Endometrial microvascular endothelial cells (primary cell): Measurements from ENCODE around the gene ALDH3B2. TPM values are rescaled to one million over a fixed set of nuclear protein-coding genes. Genes with fewer than 3 reads are reported as not detected.
"Not testable (repeated sequence)": the region's sequence is repeated elsewhere in the genome, so short reads cannot be mapped to it uniquely, and the experiment has no call there.

Source experiments
- in situ Hi-C: cut with HindIII; loops from 2 replicates; pipeline ENCODE4 v1.10.0; 2017; ENCODE audit warnings: low sequenced_read_pairs, low pct_unique_long_range_greater_than_20kb; ENCODE audit errors: inconsistent ontology term
- total RNA-seq: library from RNA; depleted of rRNA; stranded (reverse); fragments of >200 nt; gene quantifications from one replicate; pipeline ENCODE4 v1.2.3, GENCODE V29; 2015; ENCODE audit errors: inconsistent ontology term

ALDH3B2 gene
- total RNA-seq, 1 donor from 2014 or later = not detected

- in situ Hi-C loops = no loop called here
Observed at GRCh38 chr11:67664696-67665540, 9.5 kb downstream of the ALDH3B2 start.

- in situ Hi-C loops = no loop called here
Observed at GRCh38 chr11:67664213-67664585, 10.2 kb downstream of the ALDH3B2 start.

DNA sequence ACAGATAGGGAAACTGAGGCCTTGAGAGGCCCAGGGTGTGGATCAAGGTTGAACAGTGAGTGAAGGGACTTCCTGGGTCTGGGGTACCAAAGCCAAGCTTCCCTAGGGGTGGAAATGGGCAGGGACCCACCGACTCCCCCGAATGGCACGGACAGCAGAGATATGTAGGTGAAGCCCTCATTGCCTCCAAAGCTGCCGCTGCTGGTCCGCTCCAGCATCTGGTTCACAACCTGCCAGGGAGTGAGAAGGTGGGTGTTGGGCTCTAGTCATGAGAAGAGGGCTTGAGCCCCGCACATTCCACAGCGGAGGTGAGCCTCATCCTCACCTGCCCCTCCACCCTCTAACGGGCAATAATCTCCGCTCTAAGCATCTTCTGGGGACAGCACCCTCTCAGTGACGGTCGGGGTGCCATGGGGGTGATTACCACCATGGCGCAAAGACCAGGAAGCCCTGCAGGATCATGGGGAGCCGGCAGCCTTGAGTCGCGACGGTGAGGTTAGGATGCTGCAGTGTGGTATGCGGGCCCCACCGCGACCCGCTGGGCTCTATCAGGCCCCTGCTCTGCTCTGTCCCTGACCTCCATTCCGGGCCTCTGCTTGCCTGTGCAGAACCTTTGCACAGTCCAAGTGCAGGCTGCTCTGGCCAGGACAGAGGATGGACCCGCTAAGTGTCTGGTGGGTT is 10.8 kb downstream of the ALDH3B2 start:
- in situ Hi-C loops = no loop called here

DNA sequence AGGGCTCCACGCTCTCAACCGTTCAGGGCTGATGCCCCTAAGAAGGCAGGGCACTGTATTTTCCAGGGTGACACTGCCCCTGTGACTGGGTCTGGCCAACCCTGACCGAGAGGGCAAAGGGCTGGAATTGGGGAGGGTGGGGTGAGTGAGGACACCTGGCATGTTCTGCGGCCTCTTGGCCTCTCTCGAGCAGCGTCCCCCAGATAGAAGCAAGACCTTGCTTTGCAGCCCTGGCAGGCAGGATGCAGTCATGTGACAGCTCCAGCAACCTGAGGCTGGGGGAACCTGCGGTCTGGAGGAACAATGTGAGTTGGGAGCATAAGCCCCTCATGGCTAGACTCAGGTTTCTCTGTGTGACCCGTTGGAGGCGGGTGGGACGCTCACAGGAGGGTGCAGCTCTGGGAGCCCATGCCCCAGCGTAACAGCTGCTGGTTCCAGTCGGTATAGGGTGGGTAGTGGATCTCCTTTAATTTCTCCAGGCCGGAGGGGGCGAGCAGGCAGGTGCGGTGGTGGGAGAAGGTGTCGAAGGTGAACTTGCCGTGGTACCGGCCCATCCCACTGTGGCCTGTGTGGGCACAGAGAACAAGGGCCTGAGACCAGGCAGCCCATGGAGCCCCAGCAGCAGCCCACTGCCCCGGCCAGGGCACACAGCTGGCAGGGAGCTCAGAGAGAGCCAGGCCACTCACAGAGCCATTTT is 11.4 kb downstream of the ALDH3B2 start:
- in situ Hi-C loops = no loop called here

DNA sequence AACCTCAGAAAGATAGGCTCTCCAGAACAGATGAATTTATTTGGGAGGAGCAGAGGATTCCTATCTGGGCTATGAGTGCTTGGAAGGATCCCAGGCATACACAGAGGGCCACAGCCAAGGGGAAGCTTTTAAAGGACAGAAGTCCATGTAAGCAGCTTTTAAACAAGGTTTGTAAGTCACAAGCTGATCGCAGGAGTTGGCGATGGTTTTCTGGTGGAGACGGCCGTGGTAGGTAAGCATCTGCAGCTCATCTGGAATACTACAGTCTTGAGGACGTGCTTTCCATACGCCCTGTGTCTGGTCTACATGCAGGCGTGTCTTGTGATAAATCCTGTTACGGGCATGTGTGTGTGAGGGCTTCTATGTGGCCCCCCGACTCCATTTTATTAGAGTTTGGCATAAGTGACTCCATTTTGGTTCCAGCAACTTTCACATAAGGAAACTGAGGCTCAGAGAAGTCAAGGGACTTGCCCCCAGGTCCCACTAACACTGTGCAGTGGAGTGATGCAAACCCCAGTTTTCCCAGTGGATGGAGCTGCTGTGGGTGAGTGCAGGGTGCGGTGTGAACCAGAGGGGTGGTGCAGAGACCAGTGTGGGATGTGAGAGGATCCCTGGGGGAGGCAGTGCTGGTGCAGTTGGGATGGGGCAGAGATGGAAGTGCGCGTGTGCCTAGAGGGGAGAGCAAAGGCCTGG is 12.1 kb downstream of the ALDH3B2 start:
- in situ Hi-C loops = no loop called here

- in situ Hi-C loops = not testable (repeated sequence)
Observed at GRCh38 chr11:67660752-67661151, 13.7 kb downstream of the ALDH3B2 start.

DNA sequence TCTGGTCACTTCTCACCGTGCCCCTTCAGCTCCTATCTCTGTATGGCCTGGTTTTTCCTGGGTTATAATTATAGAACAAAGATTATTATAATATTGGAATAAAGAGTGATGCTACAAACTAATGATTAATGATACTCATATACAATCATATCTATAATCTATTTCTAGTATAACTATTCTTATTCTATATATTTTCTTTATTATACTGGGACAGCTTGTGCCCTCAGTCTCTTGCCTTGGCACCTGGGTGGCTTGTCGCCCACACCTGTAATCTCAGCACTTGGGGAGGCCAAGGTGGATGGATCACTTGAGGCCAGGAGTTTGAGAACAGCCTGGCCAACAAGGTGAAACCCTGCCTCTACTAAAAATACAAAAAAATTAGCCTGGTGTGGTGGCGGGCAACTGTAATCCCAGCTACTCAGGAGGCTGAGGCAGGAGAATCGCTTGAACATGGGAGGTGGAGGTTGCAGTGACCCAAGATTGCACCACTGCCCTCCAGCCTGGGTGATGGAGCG is 14.7 kb downstream of the ALDH3B2 start:
- in situ Hi-C loops = not testable (repeated sequence)

- in situ Hi-C loops = no loop called here
Observed at GRCh38 chr11:67657300-67657699, 17.1 kb downstream of the ALDH3B2 start.

GRCh38 chr11:67656278-67656922 is 18.0 kb downstream of the ALDH3B2 start:
- in situ Hi-C loops = no loop called here

GRCh38 chr11:67654225-67654624 is 20.2 kb downstream of the ALDH3B2 start:
- in situ Hi-C loops = no loop called here

- in situ Hi-C loops = no loop called here
Observed at GRCh38 chr11:67652965-67653845, 21.2 kb downstream of the ALDH3B2 start.

- in situ Hi-C loops = no loop called here
Observed at GRCh38 chr11:67651976-67652781, 22.2 kb downstream of the ALDH3B2 start.

- in situ Hi-C loops = no loop called here
Observed at GRCh38 chr11:67649634-67650510, 24.6 kb downstream of the ALDH3B2 start.

- in situ Hi-C loops = no loop called here
Observed at GRCh38 chr11:67648796-67649613, 25.4 kb downstream of the ALDH3B2 start.

DNA sequence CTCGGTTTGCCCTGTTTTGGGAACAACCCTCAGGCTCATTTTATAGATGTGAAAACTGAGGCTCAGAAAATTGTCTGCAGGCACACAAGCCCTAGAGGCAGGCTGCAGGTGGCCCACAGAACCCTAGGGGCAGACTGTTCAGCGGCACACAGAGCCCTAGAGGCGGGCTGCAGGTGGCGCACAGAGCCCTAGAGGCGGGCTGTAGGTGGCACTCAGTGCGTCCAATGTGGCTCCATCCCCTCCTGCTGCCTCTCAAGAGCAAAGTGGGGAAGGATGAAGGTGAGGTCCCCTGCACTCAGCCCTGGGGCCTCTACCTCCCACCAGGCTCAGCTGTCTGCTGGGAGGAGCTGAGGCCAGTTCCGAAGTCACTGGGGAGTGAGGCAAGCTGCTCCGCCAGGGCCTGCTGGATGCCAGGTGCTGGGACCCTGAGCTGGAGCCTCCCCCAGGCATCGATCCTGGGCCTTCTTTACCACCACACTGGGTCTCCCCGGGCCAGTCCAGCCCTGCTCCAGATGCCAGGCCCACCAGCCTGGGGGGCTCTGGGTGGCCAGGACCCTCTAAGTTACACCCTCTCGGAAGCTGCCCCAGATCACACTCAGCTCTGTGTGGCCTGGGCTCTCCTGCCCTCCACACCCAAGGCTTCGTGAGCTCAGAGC is 26.2 kb downstream of the ALDH3B2 start:
- in situ Hi-C loops = no loop called here
